ENCODE data around the gene CMBL.
"Not testable (repeated sequence)": the region's sequence is repeated elsewhere in the genome, so short reads cannot be mapped to it uniquely, and the experiment has no call there.

The CMBL gene

GRCh38 chr5:10310835-10311570 lies 3.3 kb upstream of the CMBL start:
- not testable (repeated sequence) for DNase-seq (ENCODE audit: low read depth in 2 of 2, low spot score in 1 of 2)

GRCh38 chr5:10310066-10310779 lies 2.5 kb upstream of the CMBL start:
- no peak for DNase-seq (ENCODE audit: low read depth in 2 of 2, low spot score in 1 of 2)

GRCh38 chr5:10308844-10309243 lies 1.1 kb upstream of the CMBL start:
- no peak for DNase-seq (ENCODE audit: low read depth in 2 of 2, low spot score in 1 of 2)

GRCh38 chr5:10306806-10307205 lies 896 bp downstream of the CMBL start:
- no peak for DNase-seq (ENCODE audit: low read depth in 2 of 2, low spot score in 1 of 2)

GRCh38 chr5:10306114-10306513 lies 1.6 kb downstream of the CMBL start:
- no peak for DNase-seq (ENCODE audit: low read depth in 2 of 2, low spot score in 1 of 2)

GRCh38 chr5:10304932-10305331 lies 2.8 kb downstream of the CMBL start:
- DNase-seq (ENCODE audit: low read depth in 2 of 2, low spot score in 1 of 2) = no peak

GRCh38 chr5:10303699-10304170 lies 4.0 kb downstream of the CMBL start:
- no peak for DNase-seq (ENCODE audit: low read depth in 2 of 2, low spot score in 1 of 2)

GRCh38 chr5:10303201-10303600 lies 4.5 kb downstream of the CMBL start:
- DNase-seq (ENCODE audit: low read depth in 2 of 2, low spot score in 1 of 2) = no peak

GRCh38 chr5:10301842-10302610 lies 5.7 kb downstream of the CMBL start:
- no peak for DNase-seq (ENCODE audit: low read depth in 2 of 2, low spot score in 1 of 2)

GRCh38 chr5:10301266-10301665 lies 6.4 kb downstream of the CMBL start:
- no peak for DNase-seq (ENCODE audit: low read depth in 2 of 2, low spot score in 1 of 2)

GRCh38 chr5:10300246-10300645 lies 7.5 kb downstream of the CMBL start:
- no peak for DNase-seq (ENCODE audit: low read depth in 2 of 2, low spot score in 1 of 2)

GRCh38 chr5:10297646-10298204 lies 10.0 kb downstream of the CMBL start:
- no peak for DNase-seq (ENCODE audit: low read depth in 2 of 2, low spot score in 1 of 2)

- DNase-seq (ENCODE audit: low read depth in 2 of 2, low spot score in 1 of 2) = no peak
These were observed 11.9 kb downstream of the CMBL start for GRCh38 chr5:10295619-10296326.

GRCh38 chr5:10293907-10294662 lies 13.6 kb downstream of the CMBL start:
- no peak for DNase-seq (ENCODE audit: low read depth in 2 of 2, low spot score in 1 of 2)

GRCh38 chr5:10291692-10292339 lies 15.9 kb downstream of the CMBL start:
- no peak for DNase-seq (ENCODE audit: low read depth in 2 of 2, low spot score in 1 of 2)

GRCh38 chr5:10290438-10290837 lies 17.3 kb downstream of the CMBL start:
- DNase-seq (ENCODE audit: low read depth in 2 of 2, low spot score in 1 of 2) = no peak

- DNase-seq (ENCODE audit: low read depth in 2 of 2, low spot score in 1 of 2) = no peak
These were observed 17.7 kb downstream of the CMBL start for GRCh38 chr5:10289991-10290390.

- DNase-seq (ENCODE audit: low read depth in 2 of 2, low spot score in 1 of 2) = no peak
These were observed 18.3 kb downstream of the CMBL start for GRCh38 chr5:10289353-10289752.

- DNase-seq (ENCODE audit: low read depth in 2 of 2, low spot score in 1 of 2) = no peak
These were observed 19.0 kb downstream of the CMBL start for GRCh38 chr5:10288592-10289219.
